ENCODE measurements around the gene SEMA6D.

SEMA6D gene, protein sequence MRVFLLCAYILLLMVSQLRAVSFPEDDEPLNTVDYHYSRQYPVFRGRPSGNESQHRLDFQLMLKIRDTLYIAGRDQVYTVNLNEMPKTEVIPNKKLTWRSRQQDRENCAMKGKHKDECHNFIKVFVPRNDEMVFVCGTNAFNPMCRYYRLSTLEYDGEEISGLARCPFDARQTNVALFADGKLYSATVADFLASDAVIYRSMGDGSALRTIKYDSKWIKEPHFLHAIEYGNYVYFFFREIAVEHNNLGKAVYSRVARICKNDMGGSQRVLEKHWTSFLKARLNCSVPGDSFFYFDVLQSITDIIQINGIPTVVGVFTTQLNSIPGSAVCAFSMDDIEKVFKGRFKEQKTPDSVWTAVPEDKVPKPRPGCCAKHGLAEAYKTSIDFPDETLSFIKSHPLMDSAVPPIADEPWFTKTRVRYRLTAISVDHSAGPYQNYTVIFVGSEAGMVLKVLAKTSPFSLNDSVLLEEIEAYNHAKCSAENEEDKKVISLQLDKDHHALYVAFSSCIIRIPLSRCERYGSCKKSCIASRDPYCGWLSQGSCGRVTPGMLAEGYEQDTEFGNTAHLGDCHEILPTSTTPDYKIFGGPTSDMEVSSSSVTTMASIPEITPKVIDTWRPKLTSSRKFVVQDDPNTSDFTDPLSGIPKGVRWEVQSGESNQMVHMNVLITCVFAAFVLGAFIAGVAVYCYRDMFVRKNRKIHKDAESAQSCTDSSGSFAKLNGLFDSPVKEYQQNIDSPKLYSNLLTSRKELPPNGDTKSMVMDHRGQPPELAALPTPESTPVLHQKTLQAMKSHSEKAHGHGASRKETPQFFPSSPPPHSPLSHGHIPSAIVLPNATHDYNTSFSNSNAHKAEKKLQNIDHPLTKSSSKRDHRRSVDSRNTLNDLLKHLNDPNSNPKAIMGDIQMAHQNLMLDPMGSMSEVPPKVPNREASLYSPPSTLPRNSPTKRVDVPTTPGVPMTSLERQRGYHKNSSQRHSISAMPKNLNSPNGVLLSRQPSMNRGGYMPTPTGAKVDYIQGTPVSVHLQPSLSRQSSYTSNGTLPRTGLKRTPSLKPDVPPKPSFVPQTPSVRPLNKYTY

DNA sequence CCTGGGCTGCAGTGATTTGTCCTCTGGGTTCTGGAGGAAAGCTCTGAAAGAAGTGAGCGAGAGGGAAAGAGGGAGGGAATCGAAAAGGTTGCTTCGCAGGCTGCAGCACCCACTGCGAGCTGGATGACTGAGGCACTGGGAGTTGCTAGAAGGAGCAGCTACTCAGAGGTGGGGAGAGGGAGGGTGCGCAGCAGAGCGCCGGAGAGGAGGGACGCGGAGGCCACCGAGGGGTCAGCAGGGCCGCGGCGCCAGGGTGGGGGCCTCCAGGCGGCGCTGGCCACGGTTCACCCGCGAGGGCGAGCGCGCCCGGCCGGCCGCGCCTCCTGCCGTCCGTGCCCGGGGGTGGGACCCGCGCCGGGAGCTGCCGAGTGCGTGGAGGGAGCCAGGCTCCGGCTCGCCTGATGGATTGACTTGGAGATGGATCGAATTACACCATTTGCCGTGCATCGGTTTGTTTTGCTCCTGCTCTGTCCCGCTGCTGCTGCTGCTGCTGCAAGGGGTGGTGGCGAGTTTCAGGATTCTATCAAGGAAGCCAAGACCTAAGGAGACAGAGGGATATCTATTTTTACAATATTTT is at the start of gene SEMA6D:
Gene SEMA6D, plus strand, starts transcription at position 470 of the 577 bp plus-strand sequence. CDS start 42,294 bp downstream, outside the sequence.
- DNase-seq (ENCODE audit: low read depth in 2 of 2): no peak

DNA sequence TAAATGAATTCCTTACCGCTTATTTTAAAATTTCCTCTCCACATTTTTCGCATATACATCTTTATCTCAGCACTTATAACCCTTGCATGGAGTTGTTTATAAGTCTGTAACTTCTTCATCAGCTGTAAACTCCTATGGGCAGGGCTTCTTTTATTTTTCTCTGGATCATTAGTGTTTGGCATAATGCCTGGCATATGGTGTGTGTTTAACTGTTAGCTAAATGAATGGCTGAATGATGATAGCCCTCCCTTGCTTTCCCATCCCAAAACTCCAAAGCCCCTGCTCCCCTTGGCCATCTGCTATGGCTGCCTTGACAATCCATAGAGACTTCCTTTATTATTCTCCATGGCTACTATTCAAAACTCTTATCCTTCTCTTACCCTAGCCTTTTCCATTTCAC is 48.1 kb upstream of the SEMA6D start:
- no peak for DNase-seq (ENCODE audit: low read depth in 2 of 2)

DNA sequence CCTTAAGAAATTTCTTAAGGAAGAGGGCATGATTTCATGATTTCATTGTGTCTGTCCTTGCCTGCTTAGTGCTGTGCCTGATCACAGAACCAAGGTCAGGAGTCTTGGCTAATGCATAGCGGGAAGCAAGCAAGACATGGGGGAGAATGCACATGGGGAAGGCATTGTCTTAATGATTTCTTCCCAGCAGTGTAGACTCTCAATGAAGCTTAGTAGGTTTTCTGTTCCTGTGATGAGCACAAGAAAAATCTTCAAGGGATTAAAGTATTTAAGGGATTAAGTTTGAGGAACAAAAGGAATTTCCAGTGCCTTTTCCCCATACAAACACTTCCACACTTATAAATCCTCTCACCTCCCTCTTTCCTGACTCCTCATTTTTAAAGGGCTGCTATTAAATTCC is 46.9 kb upstream of the SEMA6D start:
- DNase-seq (ENCODE audit: low read depth in 2 of 2): no peak

DNA sequence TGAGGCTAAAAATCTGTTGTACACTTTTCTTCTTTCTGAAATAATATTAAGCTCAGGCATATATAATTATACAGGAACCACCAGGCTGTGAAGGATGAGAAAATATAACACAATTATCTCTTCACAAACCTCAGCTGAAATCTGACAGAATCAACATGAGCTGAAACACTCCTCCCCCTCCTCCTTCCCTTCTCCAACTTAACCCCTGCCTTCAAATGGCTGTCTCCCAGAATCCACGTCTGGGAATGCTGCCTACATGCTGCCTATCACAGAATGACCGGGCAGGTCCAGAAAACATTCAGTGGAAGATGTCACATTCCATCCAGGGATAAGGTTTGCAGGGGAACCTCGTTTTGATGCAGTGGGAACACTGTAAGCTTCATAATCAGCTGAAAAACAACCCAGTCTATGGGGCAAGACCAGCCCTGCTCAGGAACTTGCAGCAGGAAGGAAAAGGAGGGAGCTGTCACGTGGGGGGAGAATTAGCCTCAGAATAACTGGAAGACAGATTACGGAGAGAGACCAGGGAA is 44.0 kb upstream of the SEMA6D start:
- no peak for DNase-seq (ENCODE audit: low read depth in 2 of 2)

DNA sequence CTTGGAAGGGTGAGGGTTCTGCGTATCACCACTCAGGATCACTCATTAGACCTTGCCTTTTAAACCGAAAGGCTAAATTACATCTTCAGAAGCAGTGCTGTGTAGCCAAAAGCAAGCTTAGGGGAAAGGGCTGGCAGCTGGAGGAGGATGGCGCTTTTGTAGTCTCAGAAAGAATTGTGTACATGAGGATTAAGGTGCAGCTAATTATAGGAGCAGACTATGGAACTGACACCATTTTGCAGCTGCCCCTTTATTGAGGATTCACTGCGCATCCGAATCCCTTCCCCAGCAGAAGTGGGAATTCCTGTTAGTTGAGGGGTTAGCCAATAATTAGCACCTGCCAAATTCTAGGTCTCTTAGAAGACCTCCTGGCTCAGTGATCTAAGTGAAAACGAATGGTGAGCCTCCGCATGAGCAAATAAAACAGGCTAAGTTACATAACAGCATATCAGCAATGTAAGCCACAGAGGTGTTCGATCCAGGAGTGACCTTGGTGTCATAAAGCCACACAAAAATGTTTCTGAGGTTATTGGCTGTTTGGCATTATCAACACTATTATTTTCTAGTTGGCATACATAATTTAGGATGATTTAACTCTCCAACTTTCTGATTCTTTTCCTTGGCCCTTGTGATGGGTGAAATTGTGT is 42.6 kb upstream of the SEMA6D start:
- no peak for DNase-seq (ENCODE audit: low read depth in 2 of 2)

DNA sequence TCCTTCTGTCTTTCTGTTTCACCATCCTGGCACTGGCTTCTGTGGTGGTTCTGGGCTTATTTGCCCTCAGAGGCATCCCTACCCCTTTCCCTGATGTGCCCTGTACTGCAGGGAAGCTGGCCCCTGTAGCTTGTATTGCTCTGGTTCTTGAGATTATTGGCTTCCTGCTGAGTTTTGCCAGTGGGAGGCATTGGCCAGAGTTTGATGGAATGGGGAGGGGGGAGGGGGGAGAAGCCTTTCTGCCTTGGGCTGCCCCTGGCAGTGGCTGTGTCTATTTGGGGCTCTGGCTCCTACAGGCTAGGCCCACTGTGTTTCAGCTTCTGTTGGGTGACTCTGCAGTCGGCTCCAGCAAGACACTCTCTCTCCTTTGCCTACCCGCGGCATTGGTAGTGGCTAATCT is 41.6 kb upstream of the SEMA6D start:
- DNase-seq (ENCODE audit: low read depth in 2 of 2): no peak

DNA sequence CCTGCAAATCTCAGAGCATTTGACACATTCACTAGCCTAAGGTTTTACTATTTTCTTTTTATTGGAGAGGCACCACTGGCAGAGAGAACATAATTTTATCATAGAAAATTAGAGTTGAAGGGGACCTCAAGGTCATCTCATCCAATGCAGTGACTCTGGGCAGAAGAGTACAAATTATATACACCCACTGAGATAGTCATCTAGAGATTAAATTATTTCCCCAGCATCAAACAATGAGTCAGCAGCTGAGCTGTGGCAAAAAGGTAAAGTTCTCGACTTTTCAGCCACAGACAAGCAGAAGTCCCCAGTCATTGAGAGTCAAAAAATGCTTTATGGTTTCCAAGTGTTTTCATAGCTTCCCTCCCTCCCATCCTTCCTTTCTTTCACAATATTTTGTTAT is 39.3 kb upstream of the SEMA6D start:
- no peak for DNase-seq (ENCODE audit: low read depth in 2 of 2)

DNA sequence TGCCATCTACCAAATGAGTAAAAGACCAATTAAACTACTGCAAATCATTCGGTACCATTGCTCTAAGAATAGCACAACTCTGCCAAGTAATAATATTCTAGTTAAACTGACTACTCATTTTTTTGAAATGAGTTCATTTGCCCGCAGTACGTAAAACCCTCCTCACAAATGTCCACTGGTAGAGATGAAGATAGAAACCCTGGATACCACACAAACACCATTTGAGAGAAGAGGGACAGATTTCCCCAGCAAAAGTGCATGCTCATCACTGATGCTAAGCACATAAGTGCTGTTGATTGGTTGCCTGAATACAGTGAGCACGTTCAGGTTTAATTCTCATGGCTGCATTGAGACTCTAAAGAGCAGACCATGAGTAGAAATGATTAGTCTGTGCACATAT is 34.6 kb upstream of the SEMA6D start:
- DNase-seq (ENCODE audit: low read depth in 2 of 2): no peak

DNA sequence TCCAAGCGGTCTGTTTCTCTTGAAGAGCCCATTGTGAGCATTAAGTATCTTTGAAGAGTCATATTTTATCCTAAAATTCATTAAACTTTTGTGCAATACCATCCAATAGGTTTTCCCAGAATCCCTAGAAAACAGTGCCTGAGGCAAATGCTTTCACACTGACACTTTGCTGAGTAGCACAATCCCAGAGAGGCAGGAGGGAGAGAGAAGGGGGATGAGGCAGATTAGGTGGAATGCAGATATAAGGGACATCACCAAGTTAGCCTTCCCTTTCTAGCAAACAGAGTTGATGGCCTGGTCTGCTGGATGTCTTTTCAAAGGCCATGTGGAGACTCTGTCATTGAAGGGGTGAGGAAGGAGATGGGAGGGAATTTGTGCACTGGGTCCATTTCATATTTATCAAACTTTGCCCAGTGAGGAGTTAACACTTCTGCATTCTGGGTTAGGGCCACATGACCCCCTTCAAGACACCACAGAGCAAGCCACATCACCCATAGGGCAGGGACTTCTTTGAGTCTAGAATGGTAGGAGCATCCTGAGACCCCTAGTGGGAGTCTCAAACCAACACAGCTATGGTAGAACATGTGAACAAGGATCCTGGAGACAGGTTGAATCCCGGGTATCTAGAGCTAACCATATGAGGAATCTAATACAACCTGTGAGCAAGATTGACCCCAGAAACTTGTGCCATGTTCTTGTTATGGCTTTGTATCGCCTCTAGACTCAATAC is 32.0 kb upstream of the SEMA6D start:
- DNase-seq (ENCODE audit: low read depth in 2 of 2): no peak

DNA sequence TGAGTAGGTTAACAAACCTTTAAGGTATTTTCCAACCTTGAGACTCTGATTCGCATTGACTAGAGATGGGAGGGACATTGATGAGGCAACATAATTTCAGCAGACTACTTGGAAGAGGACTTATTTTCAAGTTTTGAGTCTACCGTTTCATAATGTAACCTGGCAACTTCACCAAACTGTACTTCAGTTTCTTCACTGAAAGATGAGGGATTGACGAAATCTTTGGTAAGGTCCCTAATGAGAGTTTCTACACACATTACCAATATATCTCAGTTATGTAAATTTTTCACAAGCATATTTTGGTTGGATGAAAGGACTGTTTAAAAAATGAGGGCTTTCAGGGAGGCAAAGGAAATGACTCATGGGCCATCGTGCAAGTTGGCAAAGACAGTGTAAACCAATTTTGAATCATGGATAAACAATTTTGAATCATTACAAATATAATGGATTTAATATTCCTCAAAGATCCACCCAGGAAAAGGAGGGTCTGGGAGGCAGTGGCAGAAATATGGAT is 28.7 kb upstream of the SEMA6D start:
- DNase-seq (ENCODE audit: low read depth in 2 of 2): no peak

DNA sequence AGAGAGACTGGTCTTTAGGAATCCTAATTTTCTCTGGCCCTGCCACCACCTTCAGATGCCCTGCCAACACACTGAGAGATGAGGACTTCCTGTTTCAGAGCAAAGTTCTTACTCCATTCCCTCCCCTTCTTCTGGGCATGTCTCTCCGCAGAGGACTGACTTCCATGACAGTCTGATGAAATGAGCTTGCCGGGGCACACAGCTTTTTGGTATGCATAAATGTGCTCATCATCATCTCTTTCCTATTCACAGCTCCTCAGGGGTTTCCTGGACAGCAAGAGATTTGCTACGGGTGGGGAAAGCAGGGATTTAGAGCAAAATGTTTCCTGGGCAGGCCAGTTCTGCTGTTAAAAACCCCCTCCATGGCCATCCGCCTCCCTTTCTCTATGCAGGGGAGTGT is 27.6 kb upstream of the SEMA6D start:
- no peak for DNase-seq (ENCODE audit: low read depth in 2 of 2)

DNA sequence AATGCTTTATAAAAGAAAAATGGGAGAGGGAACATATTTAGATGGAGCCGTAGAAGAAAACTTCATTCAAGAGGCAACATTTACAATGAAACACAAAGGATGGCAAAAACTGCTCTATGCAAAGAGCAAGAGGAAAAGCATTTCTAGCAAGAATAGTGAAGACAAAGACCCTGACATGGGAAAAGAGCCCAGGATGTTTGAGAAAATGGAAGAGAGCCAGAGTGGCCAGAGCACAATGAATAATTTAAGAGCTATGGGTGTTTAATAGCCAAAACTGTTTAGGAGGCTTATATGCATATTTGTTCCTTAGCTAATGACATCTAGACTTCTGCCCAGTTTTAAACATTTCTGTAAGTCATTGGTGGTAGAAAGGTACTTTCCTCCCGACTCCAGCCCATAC is 25.4 kb upstream of the SEMA6D start:
- DNase-seq (ENCODE audit: low read depth in 2 of 2): no peak

DNA sequence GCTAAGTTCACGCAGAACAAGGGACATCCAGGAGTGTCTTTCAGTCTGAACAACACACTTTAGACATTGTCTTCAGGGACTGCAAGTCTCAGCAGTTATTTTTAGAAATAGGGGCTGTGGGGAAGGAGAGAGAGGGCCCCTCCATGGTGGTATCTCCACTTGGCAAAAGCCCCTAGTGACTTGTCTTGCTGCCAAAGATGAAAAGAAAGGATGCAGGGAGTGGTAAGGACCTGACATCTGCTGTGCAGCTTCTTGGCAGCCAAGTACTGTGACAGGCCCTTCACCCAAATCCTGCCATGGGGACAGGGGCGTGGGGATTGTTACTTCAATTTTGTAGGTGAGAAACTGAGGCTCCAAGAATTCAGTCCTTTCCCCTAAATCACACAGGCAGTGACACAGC is 21.0 kb upstream of the SEMA6D start:
- no peak for DNase-seq (ENCODE audit: low read depth in 2 of 2)

DNA sequence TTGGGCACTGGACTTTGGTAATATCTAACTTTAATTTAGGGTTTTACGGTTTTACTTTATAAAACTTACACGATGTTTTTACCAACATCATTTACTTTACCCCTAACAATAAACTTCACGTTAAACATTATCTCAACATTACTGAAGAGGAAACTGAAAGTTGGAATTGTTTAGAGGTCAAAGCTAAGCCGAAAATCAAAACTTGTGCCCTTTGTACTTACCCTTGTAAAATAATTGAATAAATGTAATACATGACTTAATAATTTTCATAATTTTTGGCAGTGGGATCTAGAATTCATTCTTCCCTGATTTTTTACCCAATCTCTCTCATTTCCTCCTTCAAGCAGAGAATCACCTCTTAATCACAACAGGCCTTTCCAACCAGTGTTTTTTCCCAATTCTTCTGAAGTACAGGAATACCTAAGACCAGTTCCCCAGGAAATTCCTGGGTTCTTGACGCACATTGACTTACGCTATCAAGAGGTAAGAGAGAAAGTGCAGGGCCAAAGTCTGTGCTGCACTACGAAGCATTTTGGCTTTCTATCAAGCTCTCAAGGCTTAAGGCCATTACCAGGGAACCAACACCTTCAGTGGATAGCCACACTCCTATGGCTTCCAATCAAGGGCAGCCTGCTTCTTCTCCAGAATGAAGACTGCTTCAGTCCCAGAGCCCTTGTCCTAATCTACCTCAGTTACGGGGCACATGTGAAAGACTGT is 11.9 kb upstream of the SEMA6D start:
- no peak for DNase-seq (ENCODE audit: low read depth in 2 of 2)

DNA sequence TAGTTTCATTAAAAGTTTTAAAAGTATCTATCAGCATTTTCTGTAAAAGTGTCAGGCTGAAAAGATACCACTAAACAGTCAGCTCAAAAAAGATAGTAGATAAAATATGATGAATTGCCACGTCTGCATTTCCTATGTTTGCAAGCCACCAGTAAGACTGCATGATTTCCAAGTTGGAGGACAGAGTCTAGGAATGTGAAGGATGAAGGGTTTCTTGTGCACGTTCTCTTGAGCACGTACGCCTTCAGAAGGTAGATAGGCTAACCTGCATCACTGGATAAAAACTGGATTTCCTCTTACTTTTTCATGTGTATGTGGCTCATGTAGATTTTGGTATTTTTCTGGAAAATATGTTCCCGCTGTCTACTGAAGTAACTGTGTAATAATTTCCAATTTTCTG is 9.9 kb upstream of the SEMA6D start:
- DNase-seq (ENCODE audit: low read depth in 2 of 2): no peak

DNA sequence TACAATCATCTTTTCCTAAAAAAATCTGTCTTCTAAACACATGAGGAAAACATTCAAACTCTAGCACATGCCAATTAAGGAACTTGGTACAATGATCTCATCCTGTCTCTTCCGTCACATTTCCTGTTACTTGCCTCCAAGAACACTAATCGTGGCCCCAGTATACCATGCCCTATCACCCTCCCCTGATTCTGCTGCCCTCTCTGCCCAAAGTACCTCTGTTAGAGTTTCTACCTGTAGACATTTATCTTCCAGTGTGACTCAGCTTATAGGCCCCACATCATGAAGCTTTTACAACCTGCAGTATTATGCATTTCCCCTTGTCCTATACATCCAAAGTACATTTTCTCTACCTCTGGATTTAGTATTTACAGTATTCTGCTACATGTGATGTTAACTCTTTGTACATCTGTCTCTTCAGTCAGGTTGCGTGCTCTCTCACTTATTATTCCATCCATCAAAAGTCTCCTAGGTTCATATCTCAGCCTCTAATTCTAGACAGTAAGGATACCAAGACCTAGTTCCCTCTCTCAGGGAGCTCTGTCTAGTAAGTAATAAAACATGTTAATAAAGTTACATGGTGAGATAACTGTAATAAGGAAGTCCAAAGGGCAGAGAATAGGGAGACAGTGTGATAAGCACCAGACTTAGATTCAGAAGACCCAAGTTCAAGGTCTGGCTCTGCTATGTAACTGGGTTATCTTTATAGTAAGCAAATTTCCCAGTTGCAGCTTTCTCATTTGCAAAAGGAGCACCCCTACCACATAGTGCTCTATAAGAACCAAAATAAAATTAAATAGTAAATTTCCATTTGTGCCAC is 8.9 kb upstream of the SEMA6D start:
- no peak for DNase-seq (ENCODE audit: low read depth in 2 of 2)

DNA sequence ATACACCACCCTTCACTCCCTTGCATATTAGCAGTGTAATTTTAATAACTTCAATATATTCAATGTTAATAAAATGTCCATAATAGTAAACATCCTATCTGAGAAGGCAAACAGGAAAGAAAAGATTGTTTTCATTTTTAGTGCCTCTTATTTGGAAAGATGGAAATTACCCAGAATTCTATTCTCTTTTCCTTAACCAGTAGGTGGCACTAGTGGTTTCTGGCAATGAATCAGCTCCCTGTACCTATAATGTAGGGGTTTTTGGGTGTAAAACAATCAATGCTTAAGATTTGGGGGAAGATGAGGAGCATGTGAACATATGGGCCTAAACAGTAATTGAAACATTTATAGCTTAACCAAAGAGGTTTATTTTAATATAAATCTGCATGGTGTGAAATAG is 5.7 kb upstream of the SEMA6D start:
- DNase-seq (ENCODE audit: low read depth in 2 of 2): no peak

DNA sequence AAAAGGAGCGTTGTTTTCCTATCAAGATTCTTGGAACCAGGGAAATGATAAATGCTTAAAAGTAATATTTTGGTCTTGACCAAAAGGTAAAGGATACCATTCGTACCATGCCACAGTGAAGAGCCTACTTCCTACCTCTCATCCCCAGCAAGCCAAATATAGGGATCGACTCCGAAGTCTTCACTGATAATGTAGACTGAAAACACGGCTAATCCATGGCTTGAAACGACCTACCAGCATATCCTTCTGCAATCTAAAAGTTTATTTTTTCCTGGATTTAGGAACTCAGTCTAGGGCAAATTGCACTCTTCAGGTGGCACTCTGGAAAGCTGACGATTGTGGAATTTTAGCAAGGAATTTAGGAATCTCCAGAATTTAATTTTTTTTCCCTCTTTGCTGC is 1.9 kb upstream of the SEMA6D start:
- no peak for DNase-seq (ENCODE audit: low read depth in 2 of 2)

DNA sequence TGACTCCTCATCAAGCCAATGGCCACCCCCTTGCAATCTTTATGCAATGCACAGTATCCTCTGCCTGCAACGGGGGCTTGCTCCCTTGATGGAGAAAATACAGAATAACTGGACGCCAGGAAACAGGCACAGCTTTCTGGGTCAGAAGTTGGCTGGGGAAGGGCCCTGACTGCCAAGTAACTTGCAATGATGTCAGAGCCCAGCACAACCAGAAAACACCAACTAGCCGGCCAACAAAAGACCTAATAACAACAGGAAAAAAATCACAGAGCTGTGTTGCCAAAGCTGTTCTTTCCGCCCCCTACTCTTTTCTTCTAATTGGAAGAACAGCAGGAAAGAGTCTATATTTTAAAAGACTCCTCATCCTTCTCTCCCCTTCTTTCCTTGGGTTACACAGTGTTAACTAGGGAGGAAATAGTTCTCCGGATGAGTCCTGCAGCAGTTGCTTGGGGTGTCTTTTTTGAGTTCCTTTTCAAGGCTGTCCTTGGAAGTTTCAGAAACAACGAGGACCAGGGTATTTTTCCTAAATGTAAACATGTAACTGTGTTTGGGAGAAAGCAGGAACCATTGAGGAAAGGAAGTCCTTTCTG is 1.4 kb upstream of the SEMA6D start:
- no peak for DNase-seq (ENCODE audit: low read depth in 2 of 2)

Data from stimulated activated CD4-positive, alpha-beta T cell treated with anti-CD3 and anti-CD28 coated beads, Interleukin-12 subunit alpha, Interleukin-12 subunit beta, amount 100 ng/mL, for 24 hours (primary cell).